Choroid plexus epithelial cell (primary cell): ENCODE data around the gene PRDX5.

Experiments used
- DNase-seq: peaks from one replicate; pipeline ENCODE4 v3.0.0-alpha.2; 2010; ENCODE audit warnings: low read depth
- H3K4me3 ChIP-seq: 2 replicates; pipeline ENCODE4 v1.5.1; 2011; ENCODE audit warnings: low read depth, mild to moderate bottlenecking, control low read depth, low read length, moderate library complexity
- CTCF ChIP-seq: conservative IDR thresholded peaks from 2 replicates; pipeline ENCODE4 v1.5.1; 2011; ENCODE audit warnings: low read depth, mild to moderate bottlenecking, control low read depth, inconsistent platforms, low read length, moderate library complexity

Gene PRDX5

GRCh38 chr11:64291262-64291751 is 26.6 kb upstream of the PRDX5 start, which contains the start of gene KCNK4:
TSS of gene KCNK4 (plus strand) at chr11:64291302. CDS start at chr11:64293019, 1,717 bp downstream.
- TF ChIP-seq CTCF, result no peak
- no peak for DNase-seq
- no peak within 1 kb of the TSS for H3K4me3 ChIP-seq

DNA sequence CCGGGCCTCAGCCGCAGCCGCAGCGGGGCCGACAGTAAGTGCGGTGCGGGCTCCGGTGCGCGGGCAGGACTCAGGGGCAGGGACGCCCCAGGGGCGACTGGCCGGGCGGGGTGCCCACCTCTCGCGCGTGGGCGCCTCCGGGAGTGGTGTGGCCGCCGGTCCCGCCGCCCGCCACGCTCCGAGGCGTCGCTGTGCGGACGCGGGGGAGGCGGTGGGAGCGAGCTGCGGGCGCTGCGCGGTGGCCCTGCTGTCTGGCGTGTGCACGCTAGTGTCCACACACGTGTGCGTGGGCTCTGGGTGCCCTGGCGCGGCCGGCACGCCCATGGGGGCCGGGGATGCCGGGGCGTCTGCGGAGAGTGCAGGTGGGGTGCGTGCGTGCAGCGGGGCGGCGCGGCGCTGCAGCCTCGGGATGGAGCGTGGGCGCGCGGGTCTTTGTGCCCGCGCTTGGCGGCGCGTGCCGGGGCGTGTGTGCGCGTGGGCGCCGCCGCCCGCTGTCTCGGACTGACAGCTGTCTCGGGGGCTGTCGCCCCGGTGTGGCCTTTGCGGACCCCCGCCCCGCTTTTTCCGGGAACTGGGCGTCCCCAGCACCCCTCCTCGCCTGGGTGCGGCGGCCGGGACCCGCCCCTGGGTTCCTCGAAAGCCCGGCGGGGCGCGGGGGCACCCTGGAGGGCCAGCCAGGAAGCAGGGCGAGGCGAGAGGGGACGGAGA is 26.0 kb upstream of the PRDX5 start:
- H3K4me3 ChIP-seq, result no peak overlapping the region
- no peak for DNase-seq
- TF ChIP-seq CTCF, result no peak

- H3K4me3 ChIP-seq, result no peak overlapping the region
- TF ChIP-seq CTCF, result no peak
- DNase-seq, result no peak
These were observed 25.3 kb upstream of the PRDX5 start for GRCh38 chr11:64292460-64293254.

- H3K4me3 ChIP-seq, result no peak overlapping the region
- TF ChIP-seq CTCF, result no peak
- DNase-seq, result peak; percentile 47
These were observed 23.1 kb upstream of the PRDX5 start for GRCh38 chr11:64294774-64295173.

- DNase-seq, result no peak
- H3K4me3 ChIP-seq, result no peak overlapping the region
- TF ChIP-seq CTCF, result no peak
These were observed 22.2 kb upstream of the PRDX5 start for GRCh38 chr11:64295760-64296159.

DNA sequence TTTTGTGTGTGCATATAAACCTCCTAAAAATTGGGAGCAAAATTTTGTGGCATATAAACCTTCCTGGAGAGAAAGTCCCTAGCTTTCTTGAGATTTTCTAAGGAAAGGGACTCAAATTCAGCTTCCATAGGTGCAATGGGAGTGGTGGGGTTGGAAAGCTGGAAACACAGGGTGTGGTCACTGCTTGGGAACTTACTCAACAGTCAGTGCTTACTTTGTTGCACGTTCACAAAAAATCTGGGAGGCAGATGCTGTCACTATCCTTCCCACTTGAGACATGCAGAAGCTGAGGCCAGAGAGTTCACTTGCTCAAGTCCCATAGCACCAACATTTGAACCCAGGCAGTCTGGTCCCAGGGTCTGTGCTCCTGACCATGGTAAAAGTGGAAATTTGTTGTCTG is 21.7 kb upstream of the PRDX5 start:
- TF ChIP-seq CTCF, result no peak
- no peak for DNase-seq
- no peak overlapping the region for H3K4me3 ChIP-seq
